Ishikawa (cell line): ENCODE data around the gene TRDMT1.

Experiments
- CEBPB ChIP-seq: IDR thresholded peaks from 2 replicates; pipeline ENCODE4 v1.6.1; 2012
- CREB1 ChIP-seq: IDR thresholded peaks from 2 replicates; pipeline ENCODE4 v1.6.1; 2012; ENCODE audit warnings: low read depth
- EGR1 ChIP-seq: IDR thresholded peaks from 2 replicates; pipeline ENCODE4 v1.6.1; 2012
- EP300 ChIP-seq: IDR thresholded peaks from 2 replicates; pipeline ENCODE4 v1.6.1; 2012; ENCODE audit warnings: borderline replicate concordance
- FOXM1 ChIP-seq: IDR thresholded peaks from 2 replicates; pipeline ENCODE4 v1.6.1; 2012; ENCODE audit warnings: low read depth, borderline replicate concordance
- MAX ChIP-seq: IDR thresholded peaks from 2 replicates; pipeline ENCODE4 v1.6.1; 2012
- NFIC ChIP-seq: IDR thresholded peaks from 2 replicates; pipeline ENCODE4 v1.6.1; 2012
- RAD21 ChIP-seq: IDR thresholded peaks from 2 replicates; pipeline ENCODE4 v1.6.1; 2012; ENCODE audit warnings: low read depth
- REST ChIP-seq: IDR thresholded peaks from 2 replicates; pipeline ENCODE4 v1.6.1; 2012; ENCODE audit warnings: low read depth, mild to moderate bottlenecking
- TAF1 ChIP-seq: IDR thresholded peaks from 2 replicates; pipeline ENCODE4 v1.6.1; 2012; ENCODE audit warnings: low read depth, mild to moderate bottlenecking
- TCF12 ChIP-seq: IDR thresholded peaks from 2 replicates; pipeline ENCODE4 v1.6.1; 2012; ENCODE audit warnings: low read depth
- TEAD4 ChIP-seq: IDR thresholded peaks from 2 replicates; pipeline ENCODE4 v1.6.1; 2012
- USF1 ChIP-seq: IDR thresholded peaks from 2 replicates; pipeline ENCODE4 v1.6.1; 2012
- YY1 ChIP-seq: IDR thresholded peaks from 2 replicates; pipeline ENCODE4 v1.6.1; 2012; ENCODE audit warnings: low read depth

GRCh38 chr10:17239345-17240085 lies 38.0 kb upstream of the TRDMT1 start:
- TF ChIP-seq EP300 (no peak), FOXM1 (no peak), CREB1 (no peak), REST (no peak), MAX (no peak), TAF1 (no peak), TEAD4 (no peak), EGR1 (no peak), YY1 (no peak), USF1 (no peak), RAD21 (no peak), TCF12 (no peak), NFIC (no peak), CEBPB (no peak)
